NCI-H2171 (cell line): Measurements from ENCODE around the gene TP53I3.
"Not testable (repeated sequence)": the region's sequence is repeated elsewhere in the genome, so short reads cannot be mapped to it uniquely, and the experiment has no call there.

ENCODE experiments used
- DNase-seq: peaks from one replicate; lab custom pipeline; 2025; lab: John Stamatoyannopoulos, UW

Gene TP53I3

DNA sequence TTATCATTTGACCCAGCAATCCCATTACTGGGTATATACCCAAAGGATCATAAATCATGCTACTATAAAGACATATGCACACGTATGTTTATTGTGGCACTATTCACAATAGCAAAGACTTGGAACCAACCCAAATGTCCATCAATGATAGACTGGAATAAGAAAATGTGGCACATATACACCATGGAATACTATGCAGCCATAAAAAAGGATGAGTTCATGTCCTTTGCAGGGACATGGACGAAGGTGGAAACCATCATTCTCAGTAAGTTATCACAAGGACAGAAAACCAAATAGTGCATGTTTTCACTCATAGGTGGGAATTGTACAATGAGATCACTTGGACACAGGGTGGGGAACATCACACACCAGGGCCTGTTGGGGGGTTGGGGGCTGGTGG is 16.1 kb upstream of the TP53I3 start:
- not testable (repeated sequence) for DNase-seq

GRCh38 chr2:24095171-24095677 is 10.6 kb upstream of the TP53I3 start:
- not testable (repeated sequence) for DNase-seq

DNA sequence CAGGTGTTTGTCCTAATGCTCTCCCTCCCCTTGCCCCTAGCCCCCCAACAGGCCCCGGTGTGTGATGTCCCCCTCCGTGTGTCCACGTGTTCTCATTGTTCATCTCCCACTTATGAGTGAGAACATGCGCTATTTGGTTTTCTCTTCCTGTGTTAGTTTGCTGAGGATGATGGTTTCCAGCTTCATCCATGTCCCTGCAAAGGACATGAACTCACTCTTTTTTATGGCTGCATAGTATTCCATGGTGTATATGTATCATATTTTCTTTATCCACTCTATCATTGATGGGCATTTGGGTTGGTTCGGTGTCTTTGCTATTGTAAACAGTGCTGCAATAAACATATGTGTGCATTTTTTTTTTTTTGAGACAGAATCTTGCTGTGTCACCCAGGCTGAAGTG is 8.6 kb upstream of the TP53I3 start:
- not testable (repeated sequence) for DNase-seq

DNA sequence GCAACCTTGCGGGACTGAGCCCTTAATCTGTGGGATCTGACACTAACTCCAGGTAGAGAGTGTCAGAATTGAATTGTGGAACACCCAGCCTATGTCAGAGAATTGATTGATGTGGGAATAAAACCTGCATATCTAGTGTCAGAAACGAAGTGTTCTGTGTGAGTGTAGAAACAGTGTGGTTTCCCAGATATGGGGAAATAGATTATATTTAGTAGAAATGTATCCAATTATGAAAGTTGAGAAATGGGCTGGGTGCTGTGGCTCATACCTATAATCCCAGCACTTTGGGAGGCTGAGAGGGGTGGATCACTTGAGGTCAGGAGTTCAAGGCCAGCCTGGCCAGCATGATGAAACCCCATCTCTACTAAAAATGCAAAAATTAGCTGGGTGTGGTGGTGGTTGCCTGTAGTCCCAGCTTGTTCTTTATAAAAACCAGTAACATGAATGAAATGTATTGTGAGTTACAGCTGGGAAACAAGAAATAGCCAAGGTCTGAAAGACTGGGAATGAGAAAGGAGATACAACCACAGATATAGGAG is 4.3 kb upstream of the TP53I3 start:
- DNase-seq = no peak

DNA sequence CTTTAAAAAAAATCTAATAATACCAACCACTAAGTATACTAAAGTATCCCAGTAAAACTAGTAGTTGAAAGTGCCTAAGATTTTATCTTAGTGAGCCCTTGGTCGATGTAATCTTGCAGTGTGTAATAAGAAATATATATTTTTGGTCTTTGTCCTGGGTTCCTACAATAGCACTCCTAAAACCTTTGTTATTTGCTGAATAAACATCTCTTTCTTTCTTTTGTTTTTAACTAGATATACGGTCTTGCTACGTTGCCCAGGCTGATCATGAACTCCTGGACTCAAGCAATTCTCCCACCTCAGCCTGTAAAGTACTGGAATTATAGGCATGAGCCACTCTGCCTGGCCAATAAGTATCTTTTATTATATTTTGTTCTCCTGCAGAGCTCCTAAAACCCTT is 2.4 kb upstream of the TP53I3 start:
- no peak for DNase-seq

- DNase-seq = no peak
These were observed 1.6 kb upstream of the TP53I3 start for GRCh38 chr2:24086241-24086640.

DNA sequence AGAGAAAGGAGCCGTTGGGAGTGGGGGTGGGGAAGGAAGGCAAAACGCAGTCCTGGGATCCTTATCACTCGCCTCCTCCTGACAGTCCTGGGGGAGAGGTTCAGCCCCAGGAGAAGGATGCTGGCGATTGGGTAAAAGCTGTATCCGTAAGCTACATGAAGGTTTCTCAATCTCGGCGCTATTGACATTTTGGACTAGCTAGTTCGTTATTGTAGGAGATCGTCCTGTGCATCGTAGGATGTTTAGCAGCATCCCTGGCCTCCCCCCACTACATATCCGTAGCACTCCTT is 511 bp upstream of the TP53I3 start:
- no peak for DNase-seq

DNA sequence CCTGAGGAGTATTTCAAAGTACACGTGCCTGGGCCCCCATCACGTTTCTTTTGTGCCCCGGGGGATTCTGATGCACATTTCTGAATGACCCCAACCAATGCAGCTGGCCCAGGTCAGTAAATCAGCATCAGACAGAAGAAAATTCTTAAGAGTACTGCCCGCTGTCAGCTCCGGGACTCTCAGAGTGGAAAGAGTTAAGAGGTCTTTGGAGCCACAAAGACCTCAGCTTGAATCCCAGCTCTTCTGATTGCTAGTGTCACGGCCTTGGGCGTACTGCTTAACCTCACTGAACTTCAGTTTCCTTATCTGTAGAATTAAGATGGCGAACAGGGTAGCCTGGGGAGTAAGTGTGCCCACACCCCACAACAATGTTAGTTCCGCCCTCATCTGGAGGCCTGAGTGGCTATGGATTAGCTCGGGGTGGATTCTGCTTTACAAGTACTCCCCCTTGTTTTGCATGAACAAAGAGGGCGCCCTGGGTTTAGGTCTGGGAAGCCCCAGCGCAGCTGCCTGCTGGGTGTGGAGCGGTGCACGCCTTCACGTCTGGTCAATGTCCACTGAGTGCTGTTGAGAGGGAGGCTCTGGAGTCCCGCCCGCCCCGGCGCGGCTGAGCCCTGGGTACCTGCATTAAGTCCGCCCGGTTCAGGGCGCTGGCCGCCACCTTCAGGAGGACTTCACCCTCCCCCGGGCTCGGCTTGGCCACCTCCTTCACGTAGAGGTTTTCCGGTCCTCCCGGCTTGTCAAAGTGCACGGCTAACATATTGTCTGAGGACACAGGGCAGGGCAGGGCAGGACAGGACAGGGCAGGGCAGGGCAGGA is 858 bp downstream of the TP53I3 start:
- DNase-seq = peak; percentile 56

DNA sequence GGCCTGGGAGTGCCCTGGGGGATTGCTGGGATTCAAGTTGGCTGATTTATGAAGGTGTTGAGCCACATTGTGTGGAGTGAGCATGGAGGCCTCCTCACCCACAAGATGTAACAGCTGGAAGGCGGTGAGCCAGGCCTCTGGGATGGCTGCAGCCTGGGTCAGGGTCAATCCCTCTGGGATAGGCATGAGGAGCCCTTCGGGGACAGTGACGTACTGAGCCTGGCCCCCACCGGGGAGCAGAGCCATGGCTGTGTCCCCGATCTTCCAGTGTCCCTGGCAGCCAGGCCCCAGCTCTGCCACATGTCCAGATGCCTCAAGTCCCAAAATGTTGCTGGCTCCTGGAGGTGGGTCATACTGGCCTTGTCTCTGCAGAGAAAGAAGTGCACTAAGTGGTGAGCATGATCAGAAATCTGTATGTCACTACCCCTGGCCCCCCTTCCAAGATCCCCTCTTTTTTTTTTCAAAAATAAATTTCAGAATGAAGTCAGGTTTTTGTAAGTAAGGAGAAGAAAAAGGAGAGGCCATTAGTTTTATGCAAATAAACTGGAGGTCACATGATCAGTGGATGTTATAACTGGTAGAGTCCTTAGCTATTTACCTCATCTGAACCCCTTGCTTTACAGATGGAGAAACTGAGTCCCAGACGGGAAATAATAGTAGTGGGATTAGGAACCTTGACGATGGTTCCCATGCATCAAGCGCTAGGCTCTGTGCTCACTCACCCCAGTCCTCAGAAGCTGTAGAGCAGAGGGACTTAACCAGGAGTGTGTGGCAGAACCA is 1.7 kb downstream of the TP53I3 start:
- no peak for DNase-seq

DNA sequence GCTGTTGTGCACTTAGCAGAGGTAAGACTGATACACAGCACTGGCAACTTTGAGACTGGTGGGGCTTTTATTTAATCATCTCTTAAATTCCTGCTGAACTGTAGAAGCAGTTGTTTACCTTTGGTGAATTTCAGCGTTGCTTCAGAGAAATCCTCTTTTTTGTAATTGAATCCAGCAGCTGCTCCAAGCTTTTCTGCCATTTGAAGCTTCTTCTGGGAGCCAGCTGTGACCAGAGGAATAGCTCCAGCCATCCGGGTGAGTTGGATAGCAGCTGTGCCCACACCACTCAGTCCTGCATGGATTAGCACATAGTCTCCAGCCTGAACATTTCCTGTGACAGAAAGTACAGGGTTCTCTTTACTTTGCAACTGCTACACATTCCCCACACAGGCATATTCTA is 3.9 kb downstream of the TP53I3 start:
- no peak for DNase-seq

DNA sequence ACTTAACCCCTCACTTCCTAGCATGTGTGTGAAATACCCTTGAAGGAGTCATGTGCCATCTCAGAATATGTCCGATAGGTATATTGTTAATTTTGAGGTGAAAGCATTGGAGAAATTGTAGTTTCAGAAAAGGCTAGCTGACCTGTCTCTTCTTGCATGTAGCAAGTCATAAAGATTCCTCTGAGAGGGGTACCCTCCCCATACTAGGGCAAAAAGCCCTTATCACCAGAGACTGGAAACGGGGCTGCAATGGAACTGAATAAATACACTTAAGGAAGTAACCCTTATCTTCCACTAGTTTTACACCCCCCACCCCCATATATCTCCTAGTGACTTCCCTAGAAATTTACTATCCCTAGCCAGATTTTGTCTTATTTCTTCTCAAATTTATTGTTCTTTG is 6.8 kb downstream of the TP53I3 start:
- DNase-seq = no peak

- DNase-seq = no peak
These were observed 7.1 kb downstream of the TP53I3 start for GRCh38 chr2:24077535-24077877.

DNA sequence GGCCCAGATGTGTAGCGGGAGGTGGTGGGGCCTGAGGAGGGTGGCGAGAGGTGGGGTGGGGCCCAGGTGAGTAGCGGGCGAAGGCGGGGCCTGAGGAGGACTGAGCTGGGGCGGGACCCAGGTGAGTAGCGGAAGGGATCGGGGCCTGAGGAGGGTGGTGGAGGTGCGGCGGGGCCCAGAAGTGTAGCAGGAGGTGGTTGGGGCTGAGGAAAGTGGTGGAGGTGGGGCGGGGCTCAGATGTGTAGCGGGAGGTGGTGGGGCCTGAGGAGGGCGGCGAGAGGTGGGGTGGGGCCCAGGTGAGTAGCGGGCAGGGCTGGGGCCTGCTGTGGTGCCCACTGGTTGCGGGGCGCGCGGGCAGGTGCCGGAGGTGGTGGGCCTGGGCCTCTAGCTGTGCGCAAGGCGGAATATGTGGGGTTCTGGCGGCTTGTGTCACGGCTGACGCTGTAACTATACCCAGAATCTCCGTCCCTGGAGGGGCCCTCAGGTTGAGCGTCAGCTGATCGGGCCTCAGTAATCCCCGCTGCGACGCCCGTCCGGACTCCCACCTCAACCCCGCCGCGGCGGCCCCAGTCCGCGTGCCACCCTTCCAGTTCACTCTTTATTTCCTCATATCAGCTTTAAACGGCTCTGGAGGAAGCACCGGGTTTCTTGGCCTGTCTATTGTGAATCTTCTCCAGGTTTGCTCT is 7.6 kb downstream of the TP53I3 start:
- peak; percentile 64 for DNase-seq

DNA sequence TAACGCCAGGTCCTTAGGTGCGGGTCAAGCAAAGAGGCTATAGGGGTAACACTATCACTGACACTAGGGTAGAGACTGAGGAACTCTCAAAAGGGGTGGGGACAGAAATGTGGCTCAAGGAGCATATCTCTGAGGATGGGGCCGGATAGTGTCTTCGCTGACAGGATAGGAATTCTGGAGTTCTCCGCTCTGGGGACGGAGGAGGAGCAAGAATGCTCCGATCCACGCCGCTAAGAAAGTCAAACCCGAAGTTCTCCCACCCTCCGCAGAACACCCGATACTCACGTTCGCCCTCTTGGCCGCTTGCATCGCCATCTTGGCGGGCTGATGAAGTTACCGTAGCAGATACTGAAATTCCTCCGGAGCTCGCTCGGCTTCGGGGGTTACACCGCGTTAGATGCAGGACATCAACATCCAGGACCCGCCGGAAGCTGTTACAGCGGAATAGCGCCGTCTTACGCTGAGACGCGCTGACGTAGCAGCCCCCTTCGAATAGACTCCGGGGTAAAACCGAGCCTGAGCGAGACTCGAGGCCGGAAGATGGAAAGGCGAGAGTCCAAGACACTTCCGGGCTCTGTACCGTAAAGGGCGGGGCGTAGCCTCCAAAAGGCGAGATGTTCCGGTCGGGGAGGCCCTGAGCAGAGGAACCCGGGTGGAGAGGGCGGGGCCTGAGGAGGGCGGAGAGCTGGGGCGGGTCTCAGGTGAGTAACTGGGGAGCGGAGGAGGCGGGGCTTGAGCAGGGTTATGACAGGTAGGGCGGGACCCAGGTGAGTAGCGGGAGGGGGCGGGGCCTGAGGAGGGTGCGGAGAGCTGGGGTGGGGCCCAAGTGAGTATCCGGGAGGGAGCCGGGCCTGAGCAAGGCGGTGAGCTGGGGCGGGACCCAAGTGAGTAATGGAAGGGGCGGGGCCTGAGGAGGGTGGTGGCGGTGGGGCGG is 8.5 kb downstream of the TP53I3 start, which contains the start of gene SF3B6:
SF3B6 (minus strand) TSS at position 412 of the 934 bp plus-strand sequence; CDS start at position 315, 97 bp downstream.
- peak; percentile 100 for DNase-seq

DNA sequence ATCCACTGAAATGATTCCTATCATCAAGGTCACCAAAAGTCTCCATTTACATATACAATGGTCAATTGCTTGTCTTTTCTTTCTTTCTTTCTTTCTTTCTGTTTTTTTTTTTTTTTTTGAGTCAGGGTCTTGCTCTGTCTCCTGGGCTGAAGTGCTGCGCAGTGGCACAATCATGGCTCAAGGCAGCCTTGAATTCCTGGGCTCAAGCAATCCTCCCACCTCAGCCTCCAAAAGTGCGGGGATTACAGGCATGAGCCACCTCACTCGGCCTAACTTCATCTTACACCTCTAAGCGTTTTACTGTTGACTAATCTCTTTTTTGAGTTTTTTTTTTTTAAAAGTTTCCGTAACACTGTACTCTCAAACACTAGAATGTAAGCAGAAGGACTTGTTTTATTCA is 9.4 kb downstream of the TP53I3 start:
- DNase-seq = no peak

DNA sequence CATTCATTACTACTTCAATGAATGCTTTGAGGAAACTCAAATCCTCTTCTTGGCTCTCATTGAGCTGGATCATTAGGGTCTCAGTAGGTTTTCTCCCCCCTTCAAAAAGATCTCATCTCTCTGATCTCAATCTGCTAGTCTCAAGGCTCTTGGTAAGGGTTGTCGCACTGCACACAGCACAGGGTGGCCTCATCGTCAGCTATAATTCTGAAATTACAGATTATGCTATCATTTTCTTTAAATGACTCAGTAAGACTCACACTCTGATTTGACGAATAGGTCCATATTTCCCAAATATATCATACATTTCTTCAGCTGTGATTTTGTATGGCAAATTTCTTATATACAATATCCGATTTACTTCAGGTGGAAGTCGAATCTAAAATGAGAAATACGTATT is 10.8 kb downstream of the TP53I3 start:
- DNase-seq = no peak

DNA sequence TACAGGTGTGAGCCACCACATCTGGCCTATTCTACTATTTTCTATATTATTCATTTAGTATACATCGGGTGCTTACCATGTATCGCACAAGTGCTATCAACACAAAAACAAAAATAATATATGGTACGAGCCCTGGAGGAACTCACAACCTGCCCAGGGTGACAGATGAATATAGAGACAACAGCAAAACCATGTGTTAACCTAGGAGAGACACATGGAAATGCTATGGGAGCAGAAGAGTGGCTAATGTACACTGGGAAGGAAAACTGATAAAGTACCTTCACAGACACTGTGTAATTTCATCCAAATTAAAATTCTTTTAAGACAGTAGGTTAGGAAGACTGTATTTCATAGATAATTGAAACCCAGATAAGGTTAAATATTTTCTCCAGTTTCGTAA is 12.4 kb downstream of the TP53I3 start:
- no peak for DNase-seq

DNA sequence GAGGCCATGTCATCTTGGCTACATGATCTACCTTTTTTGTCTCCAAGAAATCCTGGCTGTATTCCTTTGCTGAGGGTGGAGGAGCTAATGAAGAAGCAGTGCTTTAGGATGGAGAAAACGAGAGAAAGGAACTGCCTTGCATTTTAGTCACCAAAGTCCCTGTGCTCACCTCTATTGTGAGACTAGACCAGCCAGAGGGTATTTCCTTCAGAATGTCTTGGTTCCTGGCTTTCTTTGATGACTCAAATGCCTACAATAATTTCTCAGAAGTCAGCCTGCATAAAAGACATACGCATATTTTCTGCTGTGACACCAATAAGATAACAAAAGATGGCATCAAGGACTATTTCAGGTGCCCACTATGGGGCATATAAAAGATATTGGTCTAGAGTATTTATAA is 19.3 kb downstream of the TP53I3 start:
- no peak for DNase-seq

DNA sequence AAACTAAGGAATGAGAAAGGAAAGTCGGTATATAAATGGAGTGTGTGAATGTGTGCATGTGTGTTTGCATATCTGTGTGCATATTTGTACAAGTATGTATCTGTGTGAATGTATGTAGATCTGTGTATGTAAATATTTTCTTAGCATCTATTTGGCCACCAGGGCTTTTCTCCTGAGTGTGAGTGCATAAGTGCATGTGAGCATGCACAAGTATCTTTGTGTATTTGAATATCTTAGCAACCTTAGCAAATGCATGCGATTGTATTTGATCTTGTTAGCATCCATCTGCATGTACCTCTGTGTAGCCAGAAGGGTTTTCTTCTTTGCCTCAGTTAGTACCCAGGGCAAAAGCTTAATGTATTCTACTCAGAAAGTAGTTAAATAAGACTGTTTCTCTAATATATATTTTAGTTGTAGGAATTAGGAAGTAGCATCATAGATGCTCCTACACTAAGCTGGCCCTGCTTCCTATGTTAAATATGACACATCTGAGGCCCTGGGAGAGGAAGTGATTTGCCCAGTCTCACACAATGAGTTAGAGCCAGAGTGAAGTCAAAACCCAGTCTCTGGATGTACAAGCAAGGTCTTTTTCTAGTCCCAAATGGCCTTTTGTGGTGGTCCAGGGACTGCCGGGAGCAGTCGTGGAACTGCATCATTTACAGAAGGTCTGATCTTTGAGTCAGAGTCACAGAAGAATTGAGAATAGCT is 25.9 kb downstream of the TP53I3 start:
- no peak for DNase-seq

GRCh38 chr2:24055750-24056149 is 28.9 kb downstream of the TP53I3 start:
- no peak for DNase-seq
